Panc1 (cell line): ENCODE measurements around the gene MAP7. TPM values are rescaled to one million over a fixed set of nuclear protein-coding genes. Genes with fewer than 3 reads are reported as not detected.

ENCODE experiments used
- ATAC-seq: fragments of 200-7000 bp; cut with Tn5 transposase; 2 replicates; pipeline ENCODE4 v1.9.1; 2020; ENCODE audit warnings: mild to moderate bottlenecking, moderate library complexity
- BruUV-seq: library from RNA; stranded (reverse); fragments of 400-500 nt; replicated peaks from 2 replicates; lab custom pipeline; 2021; lab: Mats Ljungman, UMichigan
- CTCF ChIA-PET: fragments of 300-600 bp; sonication (Branson Sonifier 250); formaldehyde crosslinking; loops from one replicate; lab custom pipeline; 2022; ENCODE audit warnings: antibody characterized with exemption; lab: Charles Lee
- POLR2A ChIA-PET: fragments of 300-600 bp; sonication (Branson Sonifier 250); formaldehyde crosslinking; loops from one replicate; lab custom pipeline; 2022; ENCODE audit warnings: antibody characterized with exemption; lab: Charles Lee
- DNase-seq: peaks from one replicate; pipeline ENCODE4 v3.0.0-alpha.2; 2010; ENCODE audit warnings: low read depth, low spot score
- H3K27ac ChIP-seq: 2 replicates; pipeline ENCODE4 v1.5.1; 2011; ENCODE audit warnings: mild to moderate bottlenecking, low read length, inconsistent platforms
- H3K27me3 ChIP-seq: fragments of 200-500 bp; sonication (Bioruptor generic); 2 replicates; pipeline ENCODE4 v1.6.0; 2014; ENCODE audit warnings: low read length, inconsistent platforms; ENCODE audit not compliant: control insufficient read depth, insufficient read depth
- H3K36me3 ChIP-seq: fragments of 200-500 bp; sonication (Bioruptor generic); 2 replicates; pipeline ENCODE4 v1.5.1; 2014; ENCODE audit warnings: inconsistent platforms, mild to moderate bottlenecking, low read length, moderate library complexity; ENCODE audit not compliant: control insufficient read depth, insufficient read depth
- H3K4me1 ChIP-seq: 2 replicates; pipeline ENCODE4 v1.5.1; 2011; ENCODE audit warnings: inconsistent platforms, mild to moderate bottlenecking, low read length, moderate library complexity; ENCODE audit not compliant: control insufficient read depth, insufficient read depth
- H3K4me3 ChIP-seq, 2 experiments: 2 replicates each; pipeline ENCODE4 v1.5.1; 2011 to 2012; ENCODE audit warnings: low read depth in 2 of 2, low read length in 2 of 2, mild to moderate bottlenecking in 2 of 2, inconsistent platforms in 1 of 2, moderate library complexity in 1 of 2
- H3K9me3 ChIP-seq: fragments of 200-500 bp; sonication (Bioruptor generic); 2 replicates; pipeline ENCODE4 v1.5.1; 2014; ENCODE audit warnings: low read depth, mild to moderate bottlenecking, inconsistent platforms, low read length, moderate library complexity; ENCODE audit not compliant: control insufficient read depth, insufficient read depth
- POLR2AphosphoS5 ChIP-seq: IDR thresholded peaks from 2 replicates; pipeline ENCODE4 v1.6.1; 2012; ENCODE audit warnings: mild to moderate bottlenecking, low read depth, low read length, moderate library complexity
- SIN3A ChIP-seq: IDR thresholded peaks from 2 replicates; pipeline ENCODE4 v1.6.1; 2012; ENCODE audit warnings: low read depth, mild to moderate bottlenecking, low read length, moderate library complexity, borderline replicate concordance; ENCODE audit not compliant: insufficient read depth
- TCF7L2 ChIP-seq: IDR thresholded peaks from 2 replicates; pipeline ENCODE4 v1.6.1; 2011; ENCODE audit warnings: mild to moderate bottlenecking, low read depth, low read length, inconsistent platforms
- in situ Hi-C: cut with HindIII; loops from 2 replicates; pipeline ENCODE4 v1.10.0; 2016; ENCODE audit warnings: low sequenced_read_pairs, low pct_unique_long_range_greater_than_20kb
- intact Hi-C: fragments of 100-400 bp; cut with micrococcal nuclease; formaldehyde crosslinking; loops from one replicate; pipeline ENCODE4 v1.10.0; 2022; ENCODE audit not compliant: unreplicated experiment
- total RNA-seq: library from RNA; stranded (reverse); gene quantifications from one replicate; pipeline ENCODE4 v1.2.1, GENCODE V29; 2021; ENCODE audit not compliant: unreplicated experiment
- TF ChIP-seq, protein P1 (sequence below): fragments of 450-650 bp; IDR thresholded peaks from 2 replicates; pipeline ENCODE4 v1.5.1; 2017; ENCODE audit warnings: mild to moderate bottlenecking
- TF ChIP-seq, protein P2 (sequence below), 2 experiments: IDR thresholded peaks; 2 replicates each; pipeline ENCODE4 v1.6.1; 2011 to 2012; ENCODE audit warnings: low read depth in 2 of 2, control low read depth in 1 of 2, low read length in 1 of 2, mild to moderate bottlenecking in 1 of 2, moderate library complexity in 1 of 2; ENCODE audit not compliant: insufficient read depth in 1 of 2

MAP7 gene
- total RNA-seq, 1 experiment from 2014 or later, result 1.8 TPM

DNA sequence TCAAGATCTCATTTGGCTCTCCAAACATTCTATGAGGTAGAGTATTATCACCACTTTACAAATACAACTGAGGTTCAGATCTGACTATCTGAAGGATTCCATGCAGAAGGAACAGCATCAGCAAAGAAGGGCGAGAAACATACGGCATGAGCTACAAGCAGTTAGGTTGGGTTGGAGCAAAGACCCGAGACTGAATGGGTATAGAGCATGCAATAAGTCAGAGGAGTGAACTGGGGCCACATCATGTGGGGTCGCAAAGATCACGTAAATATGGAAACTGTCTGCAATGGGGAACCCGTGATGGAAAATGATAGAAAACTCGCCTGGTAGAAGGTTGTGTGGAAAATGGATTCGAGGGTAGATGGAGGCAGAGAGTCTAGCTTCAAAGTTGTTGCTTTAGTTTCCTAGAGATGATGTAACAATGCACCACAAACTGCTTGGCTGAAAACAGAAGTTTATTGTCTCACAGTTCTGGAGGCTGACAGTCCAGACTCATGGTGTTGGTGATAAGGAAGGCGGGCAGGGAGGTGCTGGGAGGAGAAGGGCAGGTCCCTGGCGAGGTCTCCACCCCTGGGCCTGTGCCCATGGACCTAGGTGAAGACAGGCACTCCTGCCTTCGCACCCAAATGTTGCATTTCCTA is 216.3 kb downstream of the MAP7 start:
- Histone ChIP-seq H3K4me1 (no peaks in the 10 kb centered on the region), H3K9me3 (no peaks in the 10 kb centered on the region), H3K4me3 (no peak overlapping the region), H3K36me3 (no peaks in the 10 kb centered on the region), H3K27me3 (no peaks in the 10 kb centered on the region; the same call in none of the 2 replicates), H3K27ac (no peak overlapping the region)
- ATAC-seq, result no peak
- intact Hi-C loops (no loop called here), in situ Hi-C loops (no loop called here)
- BruUV-seq, result no TSS peak
- POLR2A ChIA-PET, result no interaction called here
- CTCF ChIA-PET, result no interaction called here
- no peak for DNase-seq
- TF ChIP-seq, protein P1, sequence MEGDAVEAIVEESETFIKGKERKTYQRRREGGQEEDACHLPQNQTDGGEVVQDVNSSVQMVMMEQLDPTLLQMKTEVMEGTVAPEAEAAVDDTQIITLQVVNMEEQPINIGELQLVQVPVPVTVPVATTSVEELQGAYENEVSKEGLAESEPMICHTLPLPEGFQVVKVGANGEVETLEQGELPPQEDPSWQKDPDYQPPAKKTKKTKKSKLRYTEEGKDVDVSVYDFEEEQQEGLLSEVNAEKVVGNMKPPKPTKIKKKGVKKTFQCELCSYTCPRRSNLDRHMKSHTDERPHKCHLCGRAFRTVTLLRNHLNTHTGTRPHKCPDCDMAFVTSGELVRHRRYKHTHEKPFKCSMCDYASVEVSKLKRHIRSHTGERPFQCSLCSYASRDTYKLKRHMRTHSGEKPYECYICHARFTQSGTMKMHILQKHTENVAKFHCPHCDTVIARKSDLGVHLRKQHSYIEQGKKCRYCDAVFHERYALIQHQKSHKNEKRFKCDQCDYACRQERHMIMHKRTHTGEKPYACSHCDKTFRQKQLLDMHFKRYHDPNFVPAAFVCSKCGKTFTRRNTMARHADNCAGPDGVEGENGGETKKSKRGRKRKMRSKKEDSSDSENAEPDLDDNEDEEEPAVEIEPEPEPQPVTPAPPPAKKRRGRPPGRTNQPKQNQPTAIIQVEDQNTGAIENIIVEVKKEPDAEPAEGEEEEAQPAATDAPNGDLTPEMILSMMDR, result no peak
- TF ChIP-seq POLR2AphosphoS5 (no peak), TCF7L2 (no peak), SIN3A (no peak)
- TF ChIP-seq, protein P2, sequence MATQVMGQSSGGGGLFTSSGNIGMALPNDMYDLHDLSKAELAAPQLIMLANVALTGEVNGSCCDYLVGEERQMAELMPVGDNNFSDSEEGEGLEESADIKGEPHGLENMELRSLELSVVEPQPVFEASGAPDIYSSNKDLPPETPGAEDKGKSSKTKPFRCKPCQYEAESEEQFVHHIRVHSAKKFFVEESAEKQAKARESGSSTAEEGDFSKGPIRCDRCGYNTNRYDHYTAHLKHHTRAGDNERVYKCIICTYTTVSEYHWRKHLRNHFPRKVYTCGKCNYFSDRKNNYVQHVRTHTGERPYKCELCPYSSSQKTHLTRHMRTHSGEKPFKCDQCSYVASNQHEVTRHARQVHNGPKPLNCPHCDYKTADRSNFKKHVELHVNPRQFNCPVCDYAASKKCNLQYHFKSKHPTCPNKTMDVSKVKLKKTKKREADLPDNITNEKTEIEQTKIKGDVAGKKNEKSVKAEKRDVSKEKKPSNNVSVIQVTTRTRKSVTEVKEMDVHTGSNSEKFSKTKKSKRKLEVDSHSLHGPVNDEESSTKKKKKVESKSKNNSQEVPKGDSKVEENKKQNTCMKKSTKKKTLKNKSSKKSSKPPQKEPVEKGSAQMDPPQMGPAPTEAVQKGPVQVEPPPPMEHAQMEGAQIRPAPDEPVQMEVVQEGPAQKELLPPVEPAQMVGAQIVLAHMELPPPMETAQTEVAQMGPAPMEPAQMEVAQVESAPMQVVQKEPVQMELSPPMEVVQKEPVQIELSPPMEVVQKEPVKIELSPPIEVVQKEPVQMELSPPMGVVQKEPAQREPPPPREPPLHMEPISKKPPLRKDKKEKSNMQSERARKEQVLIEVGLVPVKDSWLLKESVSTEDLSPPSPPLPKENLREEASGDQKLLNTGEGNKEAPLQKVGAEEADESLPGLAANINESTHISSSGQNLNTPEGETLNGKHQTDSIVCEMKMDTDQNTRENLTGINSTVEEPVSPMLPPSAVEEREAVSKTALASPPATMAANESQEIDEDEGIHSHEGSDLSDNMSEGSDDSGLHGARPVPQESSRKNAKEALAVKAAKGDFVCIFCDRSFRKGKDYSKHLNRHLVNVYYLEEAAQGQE (IDR thresholded peaks at IDR 0.05; ENCODE audit: insufficient read depth in 1 of 2, low read depth in 2 of 2, low read length in 1 of 2), result no peak

DNA sequence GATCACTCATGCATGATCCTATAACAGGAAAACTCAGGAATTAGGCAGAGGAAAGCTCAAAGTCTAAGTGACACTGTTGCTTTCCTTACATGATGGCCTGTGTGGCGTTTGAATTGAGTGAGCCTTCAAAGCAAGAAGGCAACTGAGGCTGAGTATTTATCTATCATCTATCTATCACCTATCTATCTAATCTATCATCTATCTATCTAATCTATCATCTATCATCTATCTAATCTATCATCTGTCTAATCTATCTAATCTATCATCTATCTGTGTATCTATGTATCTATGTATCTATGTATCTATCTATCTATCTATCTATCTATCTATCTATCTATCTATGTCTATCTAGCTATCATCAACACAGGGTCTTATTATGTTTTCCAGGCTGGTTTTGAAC is 218.8 kb downstream of the MAP7 start:
- no TSS peak for BruUV-seq
- intact Hi-C loops, result no loop called here
- Histone ChIP-seq H3K9me3 (no peaks in the 10 kb centered on the region), H3K4me3 (no peak overlapping the region), H3K36me3 (no peaks in the 10 kb centered on the region), H3K4me1 (no peaks in the 10 kb centered on the region), H3K27ac (no peak overlapping the region), H3K27me3 (no peaks in the 10 kb centered on the region; the same call in none of the 2 replicates)
- TF ChIP-seq, protein P1, result no peak
- TF ChIP-seq POLR2AphosphoS5, result no peak
- TF ChIP-seq, protein P2 (IDR thresholded peaks at IDR 0.05; ENCODE audit: insufficient read depth in 1 of 2, low read depth in 2 of 2, low read length in 1 of 2), result no peak
- ChIA-PET POLR2A (no interaction called here), CTCF (interaction anchor here (1.4 kb wide), 1 partner anchor 12 kb away, joined by 4 read pairs; no protein-coding TSS in a partner anchor)
- ATAC-seq (no peak), DNase-seq (no peak)
- in situ Hi-C loops, result no loop called here
